ENCODE results near the gene LIMD2.

- TF ChIP-seq POLR2A (IDR thresholded peaks at IDR 0.05) (no peak), CTCF (IDR thresholded peaks at IDR 0.05) (no peak)
Measured at GRCh38 chr17:63694950-63695773, 4.8 kb downstream of the LIMD2 start.
